Nephron (organoid): ENCODE measurements around the gene FLNA.

ENCODE experiments used
- H3K27ac Mint-ChIP-seq, 3 experiments: 2 replicates each; pipeline ENCODE4 v1.8.0; 2020; ENCODE audit warnings: mixed read lengths in 3 of 3, mild to moderate bottlenecking in 2 of 3, moderate library complexity in 1 of 3
- H3K27me3 Mint-ChIP-seq: 2 replicates; pipeline ENCODE4 v1.8.0; 2021; ENCODE audit warnings: low read depth, mild to moderate bottlenecking, moderate library complexity, mixed read lengths
- H3K36me3 Mint-ChIP-seq: 2 replicates; pipeline ENCODE4 v1.8.0; 2020; ENCODE audit warnings: low read depth, mixed read lengths
- H3K4me1 Mint-ChIP-seq: 2 replicates; pipeline ENCODE4 v1.8.0; 2020; ENCODE audit warnings: mixed read lengths
- H3K4me3 Mint-ChIP-seq, 3 experiments: 2 replicates each; pipeline ENCODE4 v1.8.0; 2020; ENCODE audit warnings: mild to moderate bottlenecking in 3 of 3, mixed read lengths in 3 of 3, moderate library complexity in 2 of 3
- H3K9me3 Mint-ChIP-seq: 2 replicates; pipeline ENCODE4 v1.8.0; 2020; ENCODE audit warnings: mixed read lengths
- TF ChIP-seq, protein P1 (sequence below), 3 experiments: fragments of 200-600 bp; sonication (generic); IDR thresholded peaks; one replicate each; pipeline ENCODE4 v1.5.0; 2021; ENCODE audit warnings: antibody characterized with exemption in 3 of 3; ENCODE audit not compliant: unreplicated experiment in 3 of 3

FLNA gene

GRCh38 chrX:154368630-154369448 lies 5.6 kb downstream of the FLNA start:
- TF ChIP-seq, protein P1, sequence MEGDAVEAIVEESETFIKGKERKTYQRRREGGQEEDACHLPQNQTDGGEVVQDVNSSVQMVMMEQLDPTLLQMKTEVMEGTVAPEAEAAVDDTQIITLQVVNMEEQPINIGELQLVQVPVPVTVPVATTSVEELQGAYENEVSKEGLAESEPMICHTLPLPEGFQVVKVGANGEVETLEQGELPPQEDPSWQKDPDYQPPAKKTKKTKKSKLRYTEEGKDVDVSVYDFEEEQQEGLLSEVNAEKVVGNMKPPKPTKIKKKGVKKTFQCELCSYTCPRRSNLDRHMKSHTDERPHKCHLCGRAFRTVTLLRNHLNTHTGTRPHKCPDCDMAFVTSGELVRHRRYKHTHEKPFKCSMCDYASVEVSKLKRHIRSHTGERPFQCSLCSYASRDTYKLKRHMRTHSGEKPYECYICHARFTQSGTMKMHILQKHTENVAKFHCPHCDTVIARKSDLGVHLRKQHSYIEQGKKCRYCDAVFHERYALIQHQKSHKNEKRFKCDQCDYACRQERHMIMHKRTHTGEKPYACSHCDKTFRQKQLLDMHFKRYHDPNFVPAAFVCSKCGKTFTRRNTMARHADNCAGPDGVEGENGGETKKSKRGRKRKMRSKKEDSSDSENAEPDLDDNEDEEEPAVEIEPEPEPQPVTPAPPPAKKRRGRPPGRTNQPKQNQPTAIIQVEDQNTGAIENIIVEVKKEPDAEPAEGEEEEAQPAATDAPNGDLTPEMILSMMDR (IDR thresholded peaks at IDR 0.05; ENCODE audit: unreplicated experiment in 3 of 3), result no peak
- H3K4me1 Mint-ChIP-seq, result peaks cover 5% of the 10 kb centered on the region
- H3K36me3 Mint-ChIP-seq, result peaks cover 21% of the 10 kb centered on the region
- H3K4me3 Mint-ChIP-seq, result peak overlapping the region; percentile 89 to 97 (median 95)
- peaks cover 5% of the 10 kb centered on the region for H3K9me3 Mint-ChIP-seq
- peak overlapping the region in 2 of 3 experiments; percentile 43 to 97 for H3K27ac Mint-ChIP-seq
- no peaks in the 10 kb centered on the region for H3K27me3 Mint-ChIP-seq

GRCh38 chrX:154367474-154368308 lies 6.7 kb downstream of the FLNA start:
- TF ChIP-seq, protein P1 (IDR thresholded peaks at IDR 0.05; ENCODE audit: unreplicated experiment in 3 of 3), result no peak
- Mint-ChIP-seq H3K4me1 (no peaks in the 10 kb centered on the region), H3K36me3 (peaks cover 27% of the 10 kb centered on the region), H3K27ac (peak overlapping the region in 1 of 3 experiments; percentile 48), H3K4me3 (peak overlapping the region; percentile 77 to 97 (median 95)), H3K27me3 (no peaks in the 10 kb centered on the region), H3K9me3 (peaks cover 5% of the 10 kb centered on the region)

GRCh38 chrX:154366666-154367055 lies 7.8 kb downstream of the FLNA start:
- H3K27ac Mint-ChIP-seq, result no peak overlapping the region
- no peak overlapping the region for H3K4me3 Mint-ChIP-seq
- H3K9me3 Mint-ChIP-seq, result peaks cover 5% of the 10 kb centered on the region
- H3K36me3 Mint-ChIP-seq, result peaks cover 29% of the 10 kb centered on the region
- no peaks in the 10 kb centered on the region for H3K4me1 Mint-ChIP-seq
- TF ChIP-seq, protein P1 (IDR thresholded peaks at IDR 0.05; ENCODE audit: unreplicated experiment in 3 of 3), result no peak
- no peaks in the 10 kb centered on the region for H3K27me3 Mint-ChIP-seq

- Mint-ChIP-seq H3K27ac (no peak overlapping the region), H3K4me1 (no peaks in the 10 kb centered on the region), H3K4me3 (no peak overlapping the region), H3K27me3 (no peaks in the 10 kb centered on the region), H3K36me3 (peaks cover 29% of the 10 kb centered on the region), H3K9me3 (peaks cover 5% of the 10 kb centered on the region)
- TF ChIP-seq, protein P1 (IDR thresholded peaks at IDR 0.05; ENCODE audit: unreplicated experiment in 3 of 3), result no peak
Measured at GRCh38 chrX:154365997-154366665, 8.3 kb downstream of the FLNA start.

DNA sequence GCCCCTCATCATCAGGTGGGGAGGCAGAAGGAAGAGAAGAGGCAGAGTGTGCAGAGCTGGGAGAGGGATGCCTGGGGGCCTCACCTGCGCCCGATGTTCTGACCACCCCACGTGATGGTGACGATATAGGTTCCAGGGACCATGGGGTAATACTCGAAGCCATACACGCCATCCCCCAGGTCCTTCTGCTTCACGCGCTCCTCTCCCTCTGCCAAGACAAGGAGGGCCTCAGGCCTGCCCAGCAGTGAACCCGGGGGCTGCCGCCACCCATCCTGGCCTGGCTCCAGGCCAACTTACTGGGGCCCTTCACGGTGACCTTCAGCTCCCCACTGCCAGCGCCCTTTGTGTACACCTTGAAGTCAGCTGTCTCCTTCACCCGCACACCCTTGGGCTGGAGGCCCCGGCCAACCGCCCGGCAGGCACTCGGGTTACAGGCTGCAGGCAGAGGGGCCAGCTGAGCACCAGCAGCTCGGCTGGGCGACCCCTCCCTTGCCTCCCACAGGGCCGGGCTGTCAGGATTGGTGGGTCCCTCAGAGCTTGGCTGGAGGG lies 9.3 kb downstream of the FLNA start:
- Mint-ChIP-seq H3K27me3 (no peaks in the 10 kb centered on the region), H3K4me3 (no peak overlapping the region), H3K36me3 (peaks cover 33% of the 10 kb centered on the region), H3K9me3 (peaks cover 5% of the 10 kb centered on the region), H3K4me1 (no peaks in the 10 kb centered on the region), H3K27ac (no peak overlapping the region)
- TF ChIP-seq, protein P1 (IDR thresholded peaks at IDR 0.05; ENCODE audit: unreplicated experiment in 3 of 3), result no peak
